HG03139 (cell line): ENCODE results near the gene MYPOP.

Experiments used
- ATAC-seq: cut with Tn5 transposase; IDR thresholded peaks from one replicate; pipeline ENCODE4 v1.9.1; 2021; ENCODE audit not compliant: unreplicated experiment

MYPOP gene

DNA sequence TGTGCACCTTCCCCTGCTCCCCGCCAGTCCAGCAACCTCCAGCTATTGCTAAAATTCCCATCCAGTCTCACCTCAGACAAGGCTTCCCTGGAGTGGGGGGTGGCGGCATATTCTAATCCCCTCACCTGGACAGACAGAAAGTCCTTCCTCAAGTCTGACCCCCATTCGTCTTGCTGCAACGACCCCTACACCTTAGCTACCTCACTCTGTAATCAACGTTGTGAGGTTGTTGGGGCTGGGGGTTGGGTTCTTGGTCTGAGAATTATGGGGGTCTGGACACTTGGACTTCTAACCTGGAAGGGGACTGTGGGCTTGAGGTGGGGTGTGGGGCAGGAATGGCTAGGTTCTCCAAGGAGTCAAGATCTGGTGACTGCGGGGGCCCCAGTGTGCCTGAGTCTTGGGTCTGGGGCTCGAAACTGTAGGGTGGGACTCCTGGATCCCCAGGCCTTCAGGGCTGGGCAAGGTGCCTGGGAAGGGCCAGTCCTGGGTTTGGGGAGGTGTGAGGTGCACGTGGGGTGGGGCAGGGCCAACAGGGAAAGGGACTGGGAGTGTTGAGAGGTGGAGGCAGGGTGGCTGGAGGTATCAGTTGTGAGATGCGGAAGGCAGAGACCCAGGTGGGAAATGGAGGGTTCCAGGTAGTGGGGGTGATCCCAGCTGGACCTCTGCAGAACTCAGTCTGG lies 37.0 kb downstream of the MYPOP start:
- ATAC-seq, result no peak

DNA sequence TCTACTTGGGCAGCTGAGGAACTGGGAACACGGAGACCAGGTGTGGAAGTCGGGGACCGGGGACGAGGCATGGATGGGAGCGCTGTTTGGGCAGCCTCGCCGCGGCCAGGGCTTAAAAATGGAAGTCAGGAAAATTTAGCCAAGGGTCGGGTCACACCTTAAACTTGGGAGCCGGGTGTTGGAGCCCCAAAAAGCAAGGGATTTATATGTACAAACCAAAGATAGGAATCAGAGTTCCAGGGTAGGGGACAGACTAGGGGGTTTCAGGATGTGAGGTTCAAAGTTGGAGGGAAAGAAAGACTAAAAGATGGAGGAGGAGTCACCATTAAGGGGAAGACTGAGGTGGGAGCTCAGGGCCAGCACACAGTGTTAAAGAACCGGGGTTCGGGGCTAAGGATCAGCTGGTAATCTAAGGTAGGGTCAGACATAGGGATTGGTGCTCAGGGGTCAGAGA lies 37.8 kb downstream of the MYPOP start:
- ATAC-seq, result no peak

GRCh38 chr19:45863840-45864628 lies 38.4 kb downstream of the MYPOP start, which contains the start of gene FOXA3:
FOXA3 (plus strand) TSS chr19:45864326; CDS start chr19:45864457, 131 bp downstream.
- ATAC-seq, result no peak

- ATAC-seq, result no peak
These were observed 39.0 kb downstream of the MYPOP start for GRCh38 chr19:45863335-45863839.

DNA sequence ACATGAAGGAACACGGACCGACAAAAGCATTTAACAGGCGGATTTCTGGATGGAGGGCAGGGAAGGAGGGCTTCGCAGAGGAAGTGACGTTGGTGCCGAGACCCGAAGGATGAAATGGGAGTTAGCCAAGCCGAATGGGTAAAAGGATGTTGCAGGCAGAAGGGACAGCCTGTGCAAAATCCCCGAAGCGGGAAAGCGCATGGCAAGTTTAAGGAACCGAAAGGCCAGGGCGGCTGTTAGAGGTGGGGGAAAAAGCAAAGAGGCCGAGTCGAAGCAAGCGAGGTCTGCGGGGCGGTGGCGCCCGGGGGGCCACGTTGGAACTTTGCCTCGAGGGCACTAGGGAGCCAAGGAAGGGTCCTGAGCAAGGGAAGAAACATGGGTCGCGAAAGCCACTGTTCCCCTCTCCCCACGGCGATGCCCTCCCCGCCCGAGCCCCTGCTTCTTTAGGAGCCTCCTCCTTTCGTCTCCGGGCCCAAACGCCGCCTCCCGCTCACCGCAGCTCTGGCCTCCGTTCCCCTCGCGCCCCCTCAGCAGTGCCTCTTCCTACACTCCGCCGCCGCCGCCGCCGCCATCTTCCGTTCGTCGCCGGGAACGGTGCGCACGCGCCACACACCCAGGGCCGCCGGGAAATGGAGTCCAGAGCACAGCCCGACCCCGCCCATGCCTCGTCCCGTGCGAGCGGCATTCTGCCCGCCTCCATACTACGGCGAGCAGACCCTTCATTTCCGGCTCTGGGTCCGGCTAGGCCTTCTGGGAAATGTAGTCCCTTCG lies 39.7 kb downstream of the MYPOP start, which contains the start of gene SYMPK:
TSS of gene SYMPK (minus strand) at position 584 of the 771 bp plus-strand sequence. CDS start 8,652 bp downstream, outside the sequence.
- peak; percentile 85 for ATAC-seq

GRCh38 chr19:45862271-45862563 lies 40.2 kb downstream of the MYPOP start:
- ATAC-seq, result no peak

DNA sequence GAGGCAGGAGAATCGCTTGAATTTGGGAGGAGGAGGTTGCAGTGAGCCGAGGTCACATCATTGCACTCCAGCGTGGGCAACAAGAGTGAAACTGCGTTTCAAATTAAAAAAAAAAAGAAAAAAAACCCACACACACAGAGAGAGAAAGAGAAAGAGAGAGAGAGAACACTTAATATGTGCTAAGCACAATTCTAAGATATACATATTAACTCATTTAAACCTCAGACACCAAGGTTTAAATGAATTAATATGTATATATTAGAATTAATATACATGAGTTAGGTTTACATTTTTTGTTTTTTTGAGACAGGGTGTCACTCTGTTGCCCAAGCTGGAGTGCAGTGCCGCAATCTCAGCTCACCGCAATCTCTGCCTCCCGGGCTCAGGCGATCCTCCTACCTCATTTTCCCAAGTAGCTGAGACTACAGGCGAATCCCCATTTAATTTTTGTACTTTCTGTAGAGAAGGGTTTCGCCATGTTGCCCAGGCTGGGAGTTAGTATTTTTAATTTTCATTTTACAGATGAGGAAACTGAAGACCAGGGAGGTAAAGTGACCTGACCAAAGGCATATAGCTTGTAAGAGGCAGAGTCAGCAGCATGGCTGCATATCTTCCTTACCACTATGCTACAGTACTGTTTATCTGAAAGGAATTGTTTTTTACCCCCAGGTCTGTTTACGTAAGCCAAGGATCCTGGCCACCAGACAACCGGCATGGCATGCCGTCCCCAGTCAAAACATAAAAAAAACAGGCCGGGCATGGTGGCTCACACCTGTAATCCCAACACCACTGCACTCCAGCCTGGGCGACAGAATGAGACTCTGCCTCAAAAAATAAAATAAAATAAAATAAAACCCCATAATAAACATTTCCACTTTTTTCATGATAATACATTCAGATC lies 41.8 kb downstream of the MYPOP start:
- ATAC-seq, result no peak

DNA sequence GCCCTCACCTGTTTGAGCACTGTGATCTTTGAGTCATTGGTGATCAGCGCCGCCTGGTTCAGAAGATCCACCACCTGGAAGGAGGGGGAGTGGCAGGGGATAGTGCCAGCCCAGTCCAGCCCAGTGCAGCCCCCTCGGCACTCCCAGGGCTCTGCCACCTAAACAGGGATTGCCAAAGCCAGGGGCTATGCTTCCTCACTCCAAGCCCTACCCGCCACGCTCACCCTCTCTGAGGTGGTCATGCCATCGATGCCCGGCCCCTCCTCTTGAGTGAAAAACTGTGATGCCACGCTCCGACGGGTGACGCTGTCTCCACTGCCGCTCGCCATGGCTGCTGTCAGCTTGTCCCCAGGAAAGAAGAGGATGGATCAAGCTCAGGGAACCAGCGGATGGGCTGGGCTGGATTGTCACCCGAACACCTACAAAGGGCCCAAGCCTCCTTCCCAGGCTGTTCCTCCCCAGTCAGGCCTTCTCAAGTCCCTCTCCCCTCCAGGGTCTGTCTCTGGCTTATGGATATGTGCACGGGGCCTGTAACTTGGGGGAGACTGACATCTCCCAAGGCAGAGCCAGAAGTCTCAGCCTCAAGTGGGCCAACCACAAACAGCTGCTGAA lies 48.1 kb downstream of the MYPOP start:
- ATAC-seq, result no peak

DNA sequence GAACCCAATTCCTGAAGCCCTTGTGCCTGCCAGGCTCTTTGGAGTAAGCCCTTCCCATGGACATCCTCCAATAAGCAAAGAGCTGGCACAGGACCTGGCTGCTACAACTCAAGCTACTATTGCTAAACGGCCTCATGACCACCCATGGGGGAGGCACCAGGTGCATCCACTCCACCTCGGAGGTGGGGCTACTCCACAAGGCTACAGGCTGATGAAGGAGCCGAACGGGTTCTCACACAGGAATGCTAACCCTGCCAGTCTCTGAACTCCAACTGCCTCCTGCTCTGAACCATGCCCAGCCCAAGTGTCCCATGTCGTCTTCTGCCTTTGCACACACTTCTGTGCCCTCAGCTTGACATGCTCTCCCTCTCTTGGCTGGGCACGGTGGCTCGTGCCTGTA lies 49.4 kb downstream of the MYPOP start:
- ATAC-seq, result no peak

DNA sequence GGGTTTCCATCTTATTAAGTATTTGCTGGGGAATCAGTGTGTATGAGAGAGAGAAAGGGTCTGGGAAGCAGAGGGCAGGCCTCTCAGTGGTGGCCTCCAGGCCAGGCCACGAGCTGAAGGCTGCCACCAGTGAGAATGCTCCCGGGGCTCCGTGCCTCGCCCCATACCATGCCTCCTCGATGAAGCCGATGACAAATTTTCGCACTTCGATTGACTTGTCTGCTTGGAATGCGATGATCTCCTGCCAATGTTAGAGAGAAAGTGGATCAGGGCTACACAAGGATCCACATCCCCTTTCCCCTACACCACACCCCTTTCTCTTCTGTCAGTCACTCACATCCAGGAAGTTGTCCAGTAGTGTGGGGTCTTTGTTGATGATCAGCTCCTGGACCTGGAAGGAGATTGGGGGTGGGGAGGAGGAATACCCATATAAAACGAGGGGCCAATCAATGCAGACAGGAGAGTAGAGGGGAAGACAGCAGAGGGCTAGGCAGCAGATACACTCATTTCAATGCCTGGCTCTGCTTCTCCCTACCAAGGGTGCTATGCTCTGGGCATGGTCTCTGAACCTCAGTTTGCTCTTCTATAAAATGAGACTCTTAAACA lies 50.2 kb downstream of the MYPOP start:
- no peak for ATAC-seq

DNA sequence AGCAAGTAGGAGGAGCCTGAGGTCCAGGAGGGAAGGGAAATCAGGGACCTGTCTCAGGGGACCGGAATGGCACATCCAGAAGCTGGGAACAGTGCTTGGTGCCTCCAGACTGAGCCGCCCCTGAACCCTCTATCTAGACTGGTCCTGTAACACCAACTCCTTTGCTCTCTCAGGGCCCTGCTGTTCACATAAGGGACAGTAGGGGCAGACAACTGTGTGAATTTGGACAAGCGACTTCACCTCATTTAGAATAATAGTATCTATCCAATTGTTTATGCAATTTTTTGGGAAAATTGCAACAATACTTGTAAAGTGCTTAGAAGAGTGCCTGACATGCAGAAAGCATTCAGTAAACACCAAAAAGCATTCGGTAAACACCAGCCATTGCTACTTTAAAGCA lies 53.5 kb downstream of the MYPOP start:
- no peak for ATAC-seq

DNA sequence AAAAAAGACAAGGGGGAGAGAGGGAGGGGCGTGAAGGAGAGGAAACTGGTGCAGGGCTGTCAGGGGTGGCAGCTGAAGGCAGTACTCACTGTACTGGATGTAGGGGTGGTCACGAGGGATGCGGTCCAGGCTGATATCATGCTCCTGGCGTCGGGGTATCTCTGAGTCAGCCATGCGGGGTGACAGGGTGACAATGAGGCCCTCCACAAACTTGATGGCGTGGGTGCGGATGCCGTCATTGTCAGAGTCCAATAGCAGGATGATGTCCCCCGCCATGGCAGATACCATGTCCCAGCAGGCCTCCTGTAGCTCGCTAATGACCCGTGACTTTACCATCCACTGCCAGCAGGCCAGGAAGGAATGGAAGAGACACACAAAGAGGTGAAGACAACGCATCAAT lies 54.8 kb downstream of the MYPOP start:
- ATAC-seq, result no peak

- no peak for ATAC-seq
These were observed 60.2 kb downstream of the MYPOP start for GRCh38 chr19:45842198-45842597.
